Neural cell (in vitro differentiated cells): ENCODE data around the gene ASB17. TPM values are rescaled to one million over a fixed set of nuclear protein-coding genes. Genes with fewer than 3 reads are reported as not detected.
"Not testable (repeated sequence)": the region's sequence is repeated elsewhere in the genome, so short reads cannot be mapped to it uniquely, and the experiment has no call there.

Experiments
- H2AFZ ChIP-seq: fragments of 200-600, 300-800 bp; sonication (generic), shearing (Covaris generic); 2 replicates; pipeline ENCODE4 v1.6.0; 2014; ENCODE audit warnings: low read depth, mild to moderate bottlenecking, antibody characterized with exemption, low read length, moderate library complexity
- H3F3A ChIP-seq: fragments of 200-600 bp; shearing (Covaris generic); 2 replicates; pipeline ENCODE4 v1.6.1; 2016; ENCODE audit warnings: mild to moderate bottlenecking, moderate library complexity, mixed read lengths, antibody characterized with exemption, low read length; ENCODE audit not compliant: insufficient read depth, poor library complexity, severe bottlenecking
- H3K27ac ChIP-seq: fragments of 200-600, 300-800 bp; sonication (generic), shearing (Covaris generic); 2 replicates; pipeline ENCODE4 v1.5.1; 2014; ENCODE audit warnings: mild to moderate bottlenecking, low read length, moderate library complexity
- H3K27me3 ChIP-seq: fragments of 300-800, 200-600 bp; sonication (generic), shearing (Covaris generic); 2 replicates; pipeline ENCODE4 v1.6.0; 2014; ENCODE audit warnings: mild to moderate bottlenecking, low read depth, low read length, moderate library complexity; ENCODE audit not compliant: insufficient read depth
- H3K36me3 ChIP-seq: fragments of 300-800, 200-600 bp; sonication (generic), shearing (Covaris generic); 2 replicates; pipeline ENCODE4 v1.5.1; 2014; ENCODE audit warnings: mild to moderate bottlenecking, antibody characterized with exemption, low read length, moderate library complexity; ENCODE audit not compliant: insufficient read depth
- H3K4me2 ChIP-seq: fragments of 300-800, 200-600 bp; sonication (generic), shearing (Covaris generic); 2 replicates; pipeline ENCODE4 v1.6.0; 2014; ENCODE audit warnings: mild to moderate bottlenecking, low read length
- H3K4me3 ChIP-seq: fragments of 300-800, 200-600 bp; sonication (generic), shearing (Covaris generic); 2 replicates; pipeline ENCODE4 v1.5.1; 2014; ENCODE audit warnings: mild to moderate bottlenecking, low read length, moderate library complexity
- H3K79me2 ChIP-seq: fragments of 200-600 bp; shearing (Covaris generic); replicated peaks from 2 replicates; pipeline ENCODE4 v1.6.0; 2014; ENCODE audit warnings: mild to moderate bottlenecking, low read length, moderate library complexity; ENCODE audit not compliant: insufficient read depth
- H3K9ac ChIP-seq: fragments of 300-800, 200-600 bp; sonication (generic), shearing (Covaris generic); 2 replicates; pipeline ENCODE4 v1.6.1; 2016; ENCODE audit warnings: mild to moderate bottlenecking, low read length, mixed read lengths
- H3K9me2 ChIP-seq: fragments of 200-600 bp; shearing (Covaris generic); 2 replicates; pipeline ENCODE4 v1.6.1; 2016; ENCODE audit warnings: mild to moderate bottlenecking, low read length, mixed read lengths; ENCODE audit not compliant: insufficient read depth
- H3K9me3 ChIP-seq: fragments of 200-600, 300-800 bp; sonication (generic), shearing (Covaris generic); 2 replicates; pipeline ENCODE4 v1.6.1; 2016; ENCODE audit warnings: mild to moderate bottlenecking, mixed run types, low read length, moderate library complexity, mixed read lengths
- H4K20me1 ChIP-seq: fragments of 200-600 bp; shearing (Covaris generic); 2 replicates; pipeline ENCODE4 v1.6.1; 2016; ENCODE audit warnings: mild to moderate bottlenecking, mixed run types; ENCODE audit not compliant: insufficient read depth
- CTCF ChIP-seq: fragments of 450-650 bp; IDR thresholded peaks from 2 replicates; pipeline ENCODE4 v1.5.1; 2014; ENCODE audit warnings: antibody characterized with exemption, mild to moderate bottlenecking, moderate library complexity; ENCODE audit not compliant: poor library complexity, severe bottlenecking
- EP300 ChIP-seq: fragments of 450-650 bp; conservative IDR thresholded peaks from 2 replicates; pipeline ENCODE4 v1.6.1; 2014; ENCODE audit warnings: antibody characterized with exemption, mild to moderate bottlenecking, moderate library complexity; ENCODE audit not compliant: poor library complexity, severe bottlenecking
- EZH2 ChIP-seq: fragments of 200-600, 300-800 bp; shearing (Covaris generic), sonication (generic); IDR thresholded peaks from 2 replicates; pipeline ENCODE4 v1.6.1; 2014; ENCODE audit warnings: antibody characterized with exemption, low read length, borderline replicate concordance, mild to moderate bottlenecking; ENCODE audit not compliant: insufficient read depth, poor library complexity, severe bottlenecking
- MXI1 ChIP-seq: fragments of 450-650 bp; conservative IDR thresholded peaks from 2 replicates; pipeline ENCODE4 v1.6.1; 2014; ENCODE audit warnings: antibody characterized with exemption, mild to moderate bottlenecking; ENCODE audit not compliant: poor library complexity, severe bottlenecking
- POLR2AphosphoS5 ChIP-seq: IDR thresholded peaks from 2 replicates; pipeline ENCODE4 v1.6.1; 2012
- RAD21 ChIP-seq: fragments of 450-650 bp; conservative IDR thresholded peaks from 2 replicates; pipeline ENCODE4 v1.6.1; 2014; ENCODE audit warnings: antibody characterized with exemption, mild to moderate bottlenecking, moderate library complexity
- REST ChIP-seq: IDR thresholded peaks from 2 replicates; pipeline ENCODE4 v1.6.1; 2012; ENCODE audit warnings: borderline replicate concordance
- SMC3 ChIP-seq: fragments of 450-650 bp; conservative IDR thresholded peaks from 2 replicates; pipeline ENCODE4 v1.6.1; 2014; ENCODE audit warnings: antibody characterized with exemption, mild to moderate bottlenecking, moderate library complexity; ENCODE audit not compliant: poor library complexity
- TAF1 ChIP-seq: IDR thresholded peaks from 2 replicates; pipeline ENCODE4 v1.6.1; 2012; ENCODE audit warnings: low read depth
- polyA plus RNA-seq: library from polyadenylated mRNA; depleted of rRNA; stranded (reverse); fragments of >200 nt; gene quantifications from 2 replicates; pipeline ENCODE4 v1.2.3, GENCODE V29; 2014

ASB17 gene
- polyA plus RNA-seq, 1 donor from 2014 or later: not detected

- H3K9me2 ChIP-seq: no peaks in the 10 kb centered on the region
- H3K79me2 ChIP-seq: no peaks in the 10 kb centered on the region
- no peak overlapping the region for H2AFZ ChIP-seq
- no peaks in the 10 kb centered on the region for H4K20me1 ChIP-seq
- H3K9ac ChIP-seq: no peak overlapping the region
- H3K4me2 ChIP-seq: no peak overlapping the region
- H3K27ac ChIP-seq: no peak overlapping the region
- TF ChIP-seq REST: no peak
- TF ChIP-seq EZH2: no peak
- TF ChIP-seq TAF1: no peak
- no peak for TF ChIP-seq EP300
- TF ChIP-seq MXI1: no peak
- TF ChIP-seq CTCF: no peak
- TF ChIP-seq RAD21: no peak
- no peak for TF ChIP-seq SMC3
- no peak for TF ChIP-seq POLR2AphosphoS5
- H3K36me3 ChIP-seq: no peaks in the 10 kb centered on the region
- H3K9me3 ChIP-seq: no peaks in the 10 kb centered on the region
- no peak overlapping the region for H3K4me3 ChIP-seq
- H3F3A ChIP-seq: no peaks in the 10 kb centered on the region
- no peaks in the 10 kb centered on the region for H3K27me3 ChIP-seq
Measured at GRCh38 chr1:75967719-75968118, 35.5 kb upstream of the ASB17 start.

GRCh38 chr1:75964760-75965408, 32.7 kb upstream of the ASB17 start:
- Histone ChIP-seq H3K9me2 (no peaks in the 10 kb centered on the region), H4K20me1 (no peaks in the 10 kb centered on the region), H2AFZ (no peak overlapping the region), H3K9ac (no peak overlapping the region), H3F3A (no peaks in the 10 kb centered on the region), H3K79me2 (no peaks in the 10 kb centered on the region), H3K27ac (no peak overlapping the region), H3K9me3 (no peaks in the 10 kb centered on the region), H3K4me2 (no peak overlapping the region), H3K36me3 (no peaks in the 10 kb centered on the region), H3K27me3 (no peaks in the 10 kb centered on the region), H3K4me3 (no peak overlapping the region)
- TF ChIP-seq RAD21 (no peak), TAF1 (no peak), EP300 (no peak), REST (no peak), POLR2AphosphoS5 (no peak), MXI1 (no peak), CTCF (no peak), EZH2 (no peak), SMC3 (no peak)

GRCh38 chr1:75964110-75964759, 32.0 kb upstream of the ASB17 start:
- not testable (repeated sequence) for H3K9ac ChIP-seq, H3F3A ChIP-seq, H3K9me2 ChIP-seq, H4K20me1 ChIP-seq, H3K79me2 ChIP-seq, H3K4me2 ChIP-seq, H2AFZ ChIP-seq, H3K27me3 ChIP-seq, H3K4me3 ChIP-seq, H3K9me3 ChIP-seq, H3K36me3 ChIP-seq, H3K27ac ChIP-seq
